ENCODE measurements around the gene ZFYVE27.

The ZFYVE27 gene

DNA sequence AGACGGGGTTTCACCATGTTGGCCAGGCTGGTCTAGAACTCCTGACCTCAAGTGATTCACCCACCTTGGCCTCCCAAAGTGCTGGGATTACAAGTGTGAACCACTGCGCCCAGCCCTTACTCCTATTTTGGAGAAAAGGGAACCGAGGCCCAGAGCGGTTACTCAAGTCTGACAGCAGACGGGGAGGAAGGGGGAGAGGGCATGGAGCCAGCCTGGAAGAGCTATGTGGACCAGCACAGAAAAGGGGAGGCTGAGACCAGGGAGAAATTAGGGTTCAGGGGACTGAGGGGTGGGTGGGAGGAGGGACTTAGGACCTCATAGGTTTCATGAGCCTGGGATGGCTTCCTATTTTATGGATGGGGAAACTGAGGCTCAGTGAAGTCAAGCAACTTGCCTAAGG, 33.3 kb downstream of the ZFYVE27 start:
- no peak for DNase-seq (ENCODE audit: low read depth)

DNA sequence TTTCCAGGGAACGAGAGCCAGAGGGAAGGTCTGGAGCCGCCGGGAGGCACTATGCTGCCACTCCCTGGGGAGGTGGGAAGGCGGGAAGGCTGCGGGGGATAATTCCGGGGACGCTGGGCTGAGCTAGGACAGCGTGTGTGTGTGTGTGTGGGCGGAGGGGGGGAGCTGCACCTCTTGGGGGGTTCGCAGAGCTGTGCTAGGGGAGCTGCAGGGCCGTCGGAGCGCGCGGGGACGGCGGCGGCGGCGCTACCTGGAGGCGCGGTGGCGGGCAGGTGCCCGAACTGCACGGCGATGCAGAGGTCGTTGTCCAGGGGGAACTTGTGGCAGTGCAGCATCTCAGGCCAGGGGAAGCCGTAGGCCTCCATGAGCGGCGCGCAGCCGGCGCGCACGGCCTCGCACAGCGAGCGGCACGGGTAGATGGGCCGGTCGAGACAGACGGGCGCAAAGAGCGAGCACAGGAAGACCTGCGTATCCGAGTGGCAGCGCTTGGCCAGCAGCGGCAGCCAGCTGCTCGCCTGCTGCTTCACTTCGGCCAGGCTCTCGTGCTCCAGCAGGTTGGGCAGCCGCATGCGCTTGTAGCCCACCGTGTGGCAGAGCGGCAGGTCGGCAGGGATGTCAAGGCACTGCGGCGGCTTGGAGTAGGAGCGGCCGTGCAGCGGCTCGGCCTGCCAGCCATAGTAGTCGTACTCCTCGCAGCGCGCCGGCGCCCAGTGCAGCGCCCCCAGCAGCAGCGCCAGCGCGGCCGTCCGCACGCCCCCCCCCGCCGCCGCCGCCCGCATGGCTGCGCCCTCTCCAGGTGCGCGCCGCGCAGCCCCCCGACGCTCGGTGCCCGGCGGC, 34.3 kb downstream of the ZFYVE27 start:
- no peak for DNase-seq (ENCODE audit: low read depth)

DNA sequence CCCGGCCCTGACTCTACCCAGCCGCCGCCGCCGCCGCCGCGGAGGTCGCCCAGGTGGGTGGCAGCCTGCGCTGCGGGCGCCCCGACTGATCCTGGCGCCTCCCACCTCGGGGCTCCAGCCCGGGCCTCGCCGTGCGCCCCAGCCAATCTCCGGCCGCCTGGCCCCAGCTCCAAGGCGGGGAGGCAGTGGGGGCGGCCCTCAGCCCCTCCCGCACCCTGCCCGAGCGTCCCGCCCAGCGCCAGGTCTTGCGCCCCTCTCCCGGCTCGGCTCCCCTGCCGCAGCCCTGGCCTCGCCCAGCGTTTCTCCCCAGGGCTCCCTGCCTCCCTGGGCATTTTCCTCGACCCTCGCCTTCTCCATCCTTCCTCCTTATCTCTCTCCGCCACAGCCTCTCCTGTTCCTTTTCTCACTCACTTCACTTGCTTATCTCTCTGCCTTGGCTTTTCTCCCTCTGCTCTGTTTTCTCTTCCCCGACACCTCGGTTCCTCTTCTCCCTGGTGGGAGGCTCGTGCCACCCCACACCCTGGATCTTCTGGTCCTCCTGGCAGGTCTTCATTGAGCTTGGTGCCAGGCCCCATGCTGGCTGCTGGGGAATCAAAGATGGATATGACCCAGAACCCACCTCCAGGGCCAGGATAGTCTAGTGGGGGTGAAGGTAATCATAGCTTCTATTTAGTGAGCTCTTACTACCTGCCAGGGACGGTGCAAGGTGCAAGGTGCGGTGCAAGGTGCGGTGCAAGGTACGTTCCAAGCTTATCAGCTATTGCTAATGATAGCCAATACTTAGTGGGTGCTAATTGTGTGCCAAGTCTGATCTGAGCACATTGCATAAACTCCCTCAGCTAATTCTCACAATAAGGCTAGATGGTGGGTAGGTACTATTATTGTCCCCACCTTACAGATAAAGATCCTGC, 35.2 kb downstream of the ZFYVE27 start, which contains the start of gene SFRP5:
Gene SFRP5, minus strand, starts transcription at position 87 of the 911 bp plus-strand sequence. CDS start 166 bp downstream, outside the sequence.
- no peak for DNase-seq (ENCODE audit: low read depth)

- DNase-seq (ENCODE audit: low read depth), result no peak
These were observed 36.2 kb downstream of the ZFYVE27 start for GRCh38 chr10:97773096-97773495.

- no peak for DNase-seq (ENCODE audit: low read depth)
These were observed 37.9 kb downstream of the ZFYVE27 start for GRCh38 chr10:97774811-97775294.

GRCh38 chr10:97777143-97777542, 40.2 kb downstream of the ZFYVE27 start:
- no peak for DNase-seq (ENCODE audit: low read depth)

DNA sequence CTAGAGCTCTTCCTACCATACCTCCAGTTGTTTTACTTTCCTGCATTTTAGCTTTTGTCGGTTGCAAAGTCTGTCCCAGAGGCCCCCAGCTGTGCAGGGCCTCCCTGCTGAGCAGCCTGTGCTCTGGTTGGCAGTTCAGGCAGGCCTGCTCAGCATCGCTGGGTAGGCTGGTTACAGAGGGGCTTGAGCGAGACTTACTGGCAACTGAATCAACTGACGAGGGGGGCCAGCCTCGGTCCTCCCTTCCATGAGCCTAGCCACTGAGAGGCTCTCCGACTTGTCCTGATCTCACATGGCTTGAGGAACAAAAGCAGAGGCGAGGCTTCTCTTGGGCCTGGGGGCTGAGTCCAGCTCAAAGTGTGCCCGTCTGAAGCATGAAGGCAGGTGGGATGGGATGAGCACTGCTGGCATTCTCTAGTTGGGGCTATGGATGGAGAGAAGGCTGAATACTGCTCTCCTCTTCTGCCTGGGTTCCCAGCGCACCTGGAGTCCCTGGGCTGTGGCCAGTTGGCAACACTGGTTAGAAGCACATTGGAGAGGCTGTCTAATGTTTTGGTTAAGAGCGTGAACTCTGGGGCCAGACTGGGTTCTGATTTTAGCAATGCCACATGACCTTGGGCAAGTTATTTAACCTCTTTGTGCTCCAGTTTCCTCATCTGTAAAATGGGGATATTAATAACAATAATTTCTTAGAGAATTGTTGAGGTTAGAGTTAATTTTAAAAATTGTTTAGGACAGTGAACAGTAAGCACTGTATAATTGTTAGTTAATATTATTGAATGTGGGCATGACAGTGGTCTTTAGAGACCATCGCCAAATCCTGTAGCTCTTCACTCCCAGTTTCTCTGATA, 41.7 kb downstream of the ZFYVE27 start:
- no peak for DNase-seq (ENCODE audit: low read depth)

- no peak for DNase-seq (ENCODE audit: low read depth)
These were observed 42.6 kb downstream of the ZFYVE27 start for GRCh38 chr10:97779492-97779891.

GRCh38 chr10:97779975-97780374, 43.0 kb downstream of the ZFYVE27 start:
- DNase-seq (ENCODE audit: low read depth), result no peak

DNA sequence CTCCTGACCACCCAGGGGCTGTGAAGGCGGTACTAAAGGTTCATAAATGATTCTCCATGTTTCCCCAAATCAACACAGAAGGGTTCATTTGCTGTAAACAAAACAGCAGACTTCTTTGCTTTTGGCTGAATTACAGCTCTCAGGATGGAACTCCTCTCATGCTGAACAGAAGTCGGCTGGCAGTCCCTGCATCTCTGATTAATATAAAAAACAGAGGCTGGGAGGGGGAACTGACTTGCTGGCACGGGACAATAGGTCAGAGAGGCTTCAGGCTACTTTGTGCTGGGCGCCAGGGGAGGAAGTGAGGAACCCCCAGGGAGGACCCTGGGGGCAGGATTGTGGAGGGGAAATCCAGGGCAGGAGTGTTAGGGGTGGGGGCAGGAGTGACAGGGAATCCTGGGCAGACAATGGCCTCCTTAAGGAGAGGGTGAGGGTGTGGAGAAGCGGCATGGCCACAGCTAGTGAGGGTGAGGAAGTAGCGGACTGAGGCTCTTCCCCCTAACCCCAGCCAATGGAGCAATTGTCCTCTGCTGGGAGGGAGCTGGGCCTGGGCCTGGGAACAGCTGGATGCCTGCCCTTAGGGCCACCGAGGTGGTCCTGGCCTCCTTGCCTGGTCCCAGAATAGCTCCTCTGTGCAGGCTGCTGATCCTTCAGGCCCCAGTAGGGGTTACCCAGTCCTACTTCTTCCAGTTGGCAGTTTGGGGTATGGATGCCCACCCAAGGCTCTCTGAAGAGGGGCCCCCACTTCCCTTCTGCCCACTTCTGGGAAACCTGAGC, 44.1 kb downstream of the ZFYVE27 start:
- DNase-seq (ENCODE audit: low read depth), result no peak

- DNase-seq (ENCODE audit: low read depth), result no peak
These were observed 44.8 kb downstream of the ZFYVE27 start for GRCh38 chr10:97781618-97782331.

DNA sequence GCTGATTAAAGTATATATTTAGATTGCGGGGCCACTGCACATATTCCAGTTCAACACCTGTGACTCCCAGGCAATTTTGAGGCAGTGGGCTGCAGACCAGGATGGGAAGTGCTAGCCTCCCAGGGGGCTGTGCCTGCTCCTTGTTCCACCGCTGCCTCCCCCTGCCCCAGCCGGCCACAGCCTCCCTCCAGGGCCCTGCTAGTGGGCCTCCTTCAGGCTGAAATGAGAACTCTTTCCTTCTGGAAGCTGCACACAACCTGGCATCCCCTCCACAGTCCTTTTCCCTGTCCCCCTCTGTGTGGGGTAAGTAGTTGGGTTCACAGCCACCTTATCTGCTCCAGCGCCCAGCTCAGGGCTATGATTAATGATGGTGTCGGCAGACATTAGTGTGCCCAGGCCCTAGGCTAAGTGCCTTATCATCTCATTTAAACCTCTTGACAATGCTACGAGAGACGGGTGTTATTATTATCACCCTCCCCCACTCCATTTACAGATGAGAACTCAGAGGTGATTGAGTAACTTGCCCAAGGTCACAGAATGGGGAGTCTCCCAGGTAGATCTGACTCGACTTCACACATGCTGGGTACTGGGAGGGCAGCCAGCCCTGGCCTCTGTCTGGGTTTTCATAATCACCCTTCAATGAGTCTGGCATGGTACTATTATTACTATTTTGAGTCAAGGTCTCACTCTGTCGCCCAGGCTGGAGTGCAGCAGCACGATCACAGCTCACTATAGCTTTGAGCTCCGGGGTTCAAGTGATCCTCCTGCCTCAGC, 45.7 kb downstream of the ZFYVE27 start:
- DNase-seq (ENCODE audit: low read depth), result no peak

DNA sequence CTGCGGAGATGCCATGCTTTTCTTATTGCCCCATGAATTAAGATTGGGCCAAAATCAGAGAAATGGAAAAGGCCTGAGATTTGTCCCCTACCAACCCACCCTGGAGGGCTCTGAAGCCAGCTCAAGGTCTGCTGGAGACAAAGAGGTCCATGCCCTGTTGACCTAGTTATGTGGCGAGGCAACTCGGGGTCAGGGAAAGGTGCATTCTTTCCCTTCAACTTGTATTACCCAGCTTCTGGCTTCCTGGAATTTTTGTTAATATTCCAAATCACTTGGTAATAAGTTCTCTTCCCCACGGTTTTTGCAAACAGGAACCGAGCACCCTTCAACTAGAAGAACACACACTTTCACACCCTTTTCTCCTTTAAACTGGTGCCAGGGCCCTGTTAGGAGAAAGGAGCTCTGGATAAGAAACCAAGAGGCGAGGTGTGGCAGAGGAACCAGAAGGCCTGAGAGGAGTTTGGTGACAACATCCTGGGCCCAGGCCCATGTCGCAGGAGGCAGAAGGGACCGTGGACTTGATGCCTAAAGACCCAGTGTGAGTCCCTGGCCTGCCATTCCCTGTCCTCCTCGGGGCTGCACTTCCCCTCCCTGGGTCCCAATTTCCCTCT, 47.4 kb downstream of the ZFYVE27 start:
- no peak for DNase-seq (ENCODE audit: low read depth)

DNA sequence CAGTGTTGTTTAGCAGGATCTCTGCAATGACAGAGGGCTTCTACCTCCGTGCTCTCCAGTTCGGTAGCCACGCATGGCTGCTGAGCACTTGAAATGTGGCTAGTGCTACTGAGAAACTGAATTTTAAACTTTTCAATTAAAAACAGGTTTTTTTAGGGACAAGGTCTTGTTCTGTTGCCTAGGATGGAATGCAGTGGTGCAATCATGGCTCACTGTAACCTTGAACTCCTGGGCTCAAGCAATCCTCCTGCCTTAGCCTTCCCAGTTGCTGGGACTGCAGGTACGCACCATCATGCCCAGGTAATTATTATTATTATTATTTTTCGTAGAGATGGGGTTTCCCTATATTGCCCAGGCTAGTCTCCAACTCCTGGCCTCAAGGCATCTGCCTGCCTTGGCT, 48.3 kb downstream of the ZFYVE27 start:
- DNase-seq (ENCODE audit: low read depth), result no peak

DNA sequence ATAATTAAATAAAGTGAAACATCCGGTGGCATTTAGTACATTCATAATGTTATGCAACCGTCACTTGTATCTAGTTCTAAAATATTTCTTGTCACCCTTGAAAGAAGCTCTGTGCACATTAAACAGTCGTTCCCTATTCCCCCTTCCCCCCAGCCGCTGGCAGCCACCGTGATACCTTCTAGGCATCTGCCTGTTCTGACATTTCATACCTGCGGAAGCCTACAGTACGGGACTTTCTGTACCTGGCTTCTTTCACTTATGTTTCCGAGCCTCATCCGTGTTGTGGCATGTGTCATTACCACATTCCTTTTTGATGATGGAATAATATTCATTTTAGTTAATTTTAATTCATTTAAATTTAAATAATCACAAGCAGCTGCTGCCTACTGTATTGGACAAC, 48.8 kb downstream of the ZFYVE27 start:
- no peak for DNase-seq (ENCODE audit: low read depth)

DNA sequence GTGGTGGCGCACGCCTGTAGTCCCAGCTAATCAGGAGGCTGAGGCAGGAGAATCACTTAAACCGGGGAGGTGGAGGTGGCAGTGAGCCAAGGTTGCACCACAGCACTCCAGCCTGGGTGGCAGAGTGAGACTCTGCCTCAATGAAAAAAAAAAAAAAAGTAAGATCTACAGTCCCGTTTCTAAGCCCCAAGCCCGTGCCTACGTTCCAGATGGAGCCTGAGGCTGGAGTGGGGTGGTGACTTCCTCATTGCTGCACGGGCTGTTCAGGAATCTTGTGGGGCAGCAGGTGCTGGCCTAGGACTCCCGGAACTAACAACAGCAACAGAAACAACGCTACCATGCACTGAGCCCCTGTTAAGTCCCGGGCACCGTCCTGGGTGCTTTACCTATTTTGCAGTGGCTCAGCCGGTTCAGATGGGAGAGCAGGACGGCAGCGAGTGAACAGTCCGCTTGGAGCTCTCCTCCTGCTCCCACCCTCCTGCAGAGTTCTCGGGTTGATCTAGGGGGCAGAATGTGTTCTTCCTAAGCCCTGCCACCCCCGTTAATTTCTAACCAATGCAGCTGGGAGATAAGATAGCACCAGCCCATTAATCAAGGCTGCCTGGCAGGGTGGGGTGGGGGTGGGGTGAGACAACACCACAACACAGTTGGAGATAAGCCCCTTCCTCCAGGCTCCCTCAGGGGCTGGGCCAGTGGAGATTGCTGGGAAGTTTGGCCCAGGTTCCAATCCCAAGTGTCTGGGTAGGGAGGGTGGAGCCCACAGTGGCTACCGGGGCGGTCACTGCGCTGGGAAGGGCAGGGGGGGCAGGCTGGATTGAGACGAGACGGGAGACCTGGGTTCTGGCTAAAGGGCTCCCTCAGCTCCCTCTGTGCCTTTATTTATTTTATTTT, 51.9 kb downstream of the ZFYVE27 start:
- no peak for DNase-seq (ENCODE audit: low read depth)

- DNase-seq (ENCODE audit: low read depth), result no peak
These were observed 53.0 kb downstream of the ZFYVE27 start for GRCh38 chr10:97789770-97790397.

Measured in stimulated activated CD8-positive, alpha-beta memory T cell treated with anti-CD3 and anti-CD28 coated beads, Interleukin-15, amount 100 ng/mL, for 24 hours (primary cell).